ENCODE measurements around the gene RITA1.
A peak's percentile ranks its signal among the peaks of the same experiment; 100 is the strongest.

RITA1 gene

DNA sequence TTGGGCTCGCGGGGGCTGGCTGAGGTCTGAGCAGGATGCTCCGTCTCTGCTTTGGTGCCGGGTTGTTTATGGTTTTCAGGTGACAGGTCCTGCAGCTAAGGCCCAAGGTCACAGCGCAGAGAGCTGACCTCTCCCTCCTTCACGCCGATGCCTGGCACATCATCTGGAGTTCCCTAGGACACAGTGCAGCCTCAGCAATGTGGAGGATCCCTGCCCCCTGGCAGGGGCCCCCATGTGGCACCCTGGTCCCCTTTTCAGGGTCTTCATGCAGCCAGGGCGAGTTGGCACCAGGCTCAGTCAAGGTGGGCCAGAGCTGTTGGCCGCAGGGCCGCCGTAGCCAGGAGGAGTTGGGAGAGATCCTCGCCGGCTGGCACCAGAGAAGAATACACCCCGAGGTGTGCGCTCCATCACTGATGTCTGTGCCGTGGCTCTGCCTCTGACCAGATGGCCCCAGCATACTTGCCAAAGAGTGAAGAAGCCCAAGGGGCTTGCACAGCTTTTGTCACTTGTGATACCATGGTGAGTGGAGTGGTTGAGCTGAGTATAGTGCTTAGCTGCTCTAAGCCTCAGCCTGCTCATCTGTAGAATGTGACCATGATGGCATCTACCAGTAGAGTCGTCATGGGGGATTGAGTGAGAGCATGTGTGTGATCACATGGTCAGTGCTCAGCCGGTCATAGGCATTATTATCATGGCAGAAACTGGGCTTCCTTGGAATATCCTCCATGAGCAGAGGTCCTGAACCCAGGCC is 46.7 kb downstream of the RITA1 start:
- H2BK15ac ChIP-seq (ENCODE audit: low read depth, poor library complexity, severe bottlenecking) = no peak overlapping the region
- no peak overlapping the region for H4K8ac ChIP-seq (ENCODE audit: low read length)
- peak overlapping the region; percentile 95 for H3K27ac ChIP-seq (ENCODE audit: low read length, poor library complexity, severe bottlenecking)
- H2AK5ac ChIP-seq (ENCODE audit: low read length, severe bottlenecking) = peak overlapping the region; percentile 99
- no peak overlapping the region for H2BK120ac ChIP-seq (ENCODE audit: low read depth, low read length)
- peak overlapping the region in 1 of 2 experiments; percentile 76 for H2BK12ac ChIP-seq (ENCODE audit: low read length in 2 of 2)
- no peak overlapping the region for H3K23ac ChIP-seq (ENCODE audit: low read length in 2 of 2)
- H3K4me1 ChIP-seq (ENCODE audit: control insufficient read depth, insufficient read depth, low read depth, low read length) = peaks cover 38% of the 10 kb centered on the region
- peak overlapping the region; percentile 93 for H2BK5ac ChIP-seq (ENCODE audit: low read depth, low read length, poor library complexity, severe bottlenecking)
- H3K9ac ChIP-seq (ENCODE audit: low read length) = peak overlapping the region; percentile 74
- H3K14ac ChIP-seq (ENCODE audit: low read length in 2 of 2) = no peak overlapping the region
- WGBS = 87% methylated on average over 18 of the region's 18 CpGs
- H3K79me1 ChIP-seq (replicated peaks; ENCODE audit: low read length, poor library complexity, severe bottlenecking) = peaks cover 13% of the 10 kb centered on the region
- no peak overlapping the region for H2AFZ ChIP-seq (ENCODE audit: low read depth, low read length)
- H3K9me3 ChIP-seq (ENCODE audit: control insufficient read depth, low read length) = peaks cover 7% of the 10 kb centered on the region
- peak overlapping the region in 1 of 2 experiments; percentile 1 for H3K4me3 ChIP-seq (ENCODE audit: insufficient read depth in 1 of 2, low read depth in 1 of 2, low read length in 2 of 2)
- no peaks in the 10 kb centered on the region for H3K27me3 ChIP-seq (ENCODE audit: control insufficient read depth in 1 of 2, insufficient read depth in 1 of 2, low read length in 2 of 2)
- no peak overlapping the region for H3K4me2 ChIP-seq (ENCODE audit: low read length, poor library complexity, severe bottlenecking)
- DNase-seq = no peak
- H4K91ac ChIP-seq (ENCODE audit: low read length) = peak overlapping the region; percentile 77
- peak overlapping the region; percentile 3 to 74 for H3K18ac ChIP-seq (ENCODE audit: low read depth in 1 of 2, low read length in 2 of 2)
- peaks cover 36 to 73% of the 10 kb centered on the region in 2 experiments for H3K36me3 ChIP-seq (ENCODE audit: control insufficient read depth in 1 of 2, insufficient read depth in 2 of 2, low read depth in 1 of 2, low read length in 2 of 2)
- peak overlapping the region; percentile 57 to 75 for H3K4ac ChIP-seq (ENCODE audit: low read depth in 1 of 2, low read length in 2 of 2)

DNA sequence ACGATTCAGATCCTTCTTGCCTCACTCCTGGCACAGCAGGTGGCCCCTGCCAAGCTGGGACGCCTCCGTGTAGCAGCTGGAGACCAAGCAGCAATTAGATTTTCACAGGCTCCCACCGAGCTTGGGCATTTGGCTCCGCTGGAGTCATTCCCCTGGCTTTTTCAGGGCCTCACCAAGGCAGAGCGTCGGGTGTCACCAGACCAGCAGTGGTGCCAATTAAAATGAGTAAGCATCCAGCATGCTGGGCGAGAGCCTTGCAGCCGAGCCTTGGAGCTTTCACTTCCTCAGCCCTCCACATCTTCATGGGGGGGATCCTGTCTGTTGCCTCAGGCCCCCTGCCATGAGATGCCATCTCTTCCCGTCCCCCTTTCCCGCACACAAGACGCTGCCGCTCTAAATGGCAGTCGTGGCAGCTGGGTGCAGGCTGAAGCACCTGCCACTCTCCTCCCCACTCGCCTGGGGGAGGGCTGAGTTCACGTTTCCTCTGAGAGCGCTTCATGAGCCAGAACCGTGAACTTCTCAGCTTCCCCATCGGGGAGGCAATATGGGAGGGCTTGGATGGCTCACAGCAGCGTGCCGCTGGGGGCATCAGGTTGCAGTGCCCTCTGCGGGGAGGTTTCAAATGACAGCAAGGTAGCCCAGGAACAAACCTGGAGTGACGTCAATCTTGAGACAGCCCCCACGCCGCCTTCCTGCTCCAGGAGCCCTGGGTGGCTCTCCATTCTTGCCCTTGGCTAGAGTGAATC is 47.5 kb downstream of the RITA1 start:
- DNase-seq = no peak
- peak overlapping the region; percentile 74 for H3K9ac ChIP-seq (ENCODE audit: low read length)
- WGBS = 81% methylated on average over 25 of the region's 25 CpGs
- H2AK5ac ChIP-seq (ENCODE audit: low read length, severe bottlenecking) = peak overlapping the region; percentile 99
- peaks cover 10% of the 10 kb centered on the region for H3K79me1 ChIP-seq (replicated peaks; ENCODE audit: low read length, poor library complexity, severe bottlenecking)
- peaks cover 7% of the 10 kb centered on the region for H3K9me3 ChIP-seq (ENCODE audit: control insufficient read depth, low read length)
- H3K14ac ChIP-seq (ENCODE audit: low read length in 2 of 2) = no peak overlapping the region
- no peak overlapping the region for H3K18ac ChIP-seq (ENCODE audit: low read depth in 1 of 2, low read length in 2 of 2)
- no peak overlapping the region for H3K4ac ChIP-seq (ENCODE audit: low read depth in 1 of 2, low read length in 2 of 2)
- peak overlapping the region; percentile 95 for H3K27ac ChIP-seq (ENCODE audit: low read length, poor library complexity, severe bottlenecking)
- peak overlapping the region; percentile 34 for H4K91ac ChIP-seq (ENCODE audit: low read length)
- no peak overlapping the region for H2AFZ ChIP-seq (ENCODE audit: low read depth, low read length)
- no peak overlapping the region for H2BK5ac ChIP-seq (ENCODE audit: low read depth, low read length, poor library complexity, severe bottlenecking)
- H3K23ac ChIP-seq (ENCODE audit: low read length in 2 of 2) = no peak overlapping the region
- peak overlapping the region; percentile 2 for H3K4me2 ChIP-seq (ENCODE audit: low read length, poor library complexity, severe bottlenecking)
- no peaks in the 10 kb centered on the region for H3K27me3 ChIP-seq (ENCODE audit: control insufficient read depth in 1 of 2, insufficient read depth in 1 of 2, low read length in 2 of 2)
- H3K4me1 ChIP-seq (ENCODE audit: control insufficient read depth, insufficient read depth, low read depth, low read length) = peaks cover 38% of the 10 kb centered on the region
- H3K4me3 ChIP-seq (ENCODE audit: insufficient read depth in 1 of 2, low read depth in 1 of 2, low read length in 2 of 2) = peak overlapping the region in 1 of 2 experiments; percentile 1
- no peak overlapping the region for H2BK120ac ChIP-seq (ENCODE audit: low read depth, low read length)
- H3K36me3 ChIP-seq (ENCODE audit: control insufficient read depth in 1 of 2, insufficient read depth in 2 of 2, low read depth in 1 of 2, low read length in 2 of 2) = peaks cover 31 to 71% of the 10 kb centered on the region in 2 experiments
- no peak overlapping the region for H2BK12ac ChIP-seq (ENCODE audit: low read length in 2 of 2)
- no peak overlapping the region for H4K8ac ChIP-seq (ENCODE audit: low read length)
- no peak overlapping the region for H2BK15ac ChIP-seq (ENCODE audit: low read depth, poor library complexity, severe bottlenecking)

DNA sequence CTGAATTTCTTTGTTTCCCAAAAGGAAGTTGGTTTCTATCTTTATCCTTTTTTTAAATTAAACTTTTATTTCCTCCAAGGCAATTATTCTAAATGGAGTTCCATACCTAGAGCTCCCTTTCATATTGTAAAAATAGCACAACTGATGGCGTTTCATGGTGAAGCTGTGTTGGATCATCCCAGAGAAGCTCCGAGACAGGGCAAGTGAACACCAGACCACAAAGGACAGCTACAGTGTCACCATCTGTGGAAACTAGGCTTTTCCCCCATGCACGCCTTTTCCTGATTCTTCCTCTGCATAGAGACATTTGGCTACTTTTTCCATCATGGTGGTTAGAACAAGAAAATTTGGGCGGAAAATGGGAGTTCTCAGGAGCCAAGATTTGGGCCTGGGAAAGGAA is 48.4 kb downstream of the RITA1 start:
- H3K9me3 ChIP-seq (ENCODE audit: control insufficient read depth, low read length) = peaks cover 7% of the 10 kb centered on the region
- H3K9ac ChIP-seq (ENCODE audit: low read length) = no peak overlapping the region
- no peak overlapping the region for H2BK120ac ChIP-seq (ENCODE audit: low read depth, low read length)
- peaks cover 39% of the 10 kb centered on the region for H3K4me1 ChIP-seq (ENCODE audit: control insufficient read depth, insufficient read depth, low read depth, low read length)
- no peak overlapping the region for H2AFZ ChIP-seq (ENCODE audit: low read depth, low read length)
- no peak overlapping the region for H3K23ac ChIP-seq (ENCODE audit: low read length in 2 of 2)
- no peak overlapping the region for H3K18ac ChIP-seq (ENCODE audit: low read depth in 1 of 2, low read length in 2 of 2)
- no peak overlapping the region for H4K91ac ChIP-seq (ENCODE audit: low read length)
- peaks cover 8% of the 10 kb centered on the region for H3K79me1 ChIP-seq (replicated peaks; ENCODE audit: low read length, poor library complexity, severe bottlenecking)
- H2BK15ac ChIP-seq (ENCODE audit: low read depth, poor library complexity, severe bottlenecking) = no peak overlapping the region
- H3K27ac ChIP-seq (ENCODE audit: low read length, poor library complexity, severe bottlenecking) = no peak overlapping the region
- H4K8ac ChIP-seq (ENCODE audit: low read length) = no peak overlapping the region
- no peaks in the 10 kb centered on the region for H3K27me3 ChIP-seq (ENCODE audit: control insufficient read depth in 1 of 2, insufficient read depth in 1 of 2, low read length in 2 of 2)
- H2BK12ac ChIP-seq (ENCODE audit: low read length in 2 of 2) = no peak overlapping the region
- H3K14ac ChIP-seq (ENCODE audit: low read length in 2 of 2) = no peak overlapping the region
- H3K36me3 ChIP-seq (ENCODE audit: control insufficient read depth in 1 of 2, insufficient read depth in 2 of 2, low read depth in 1 of 2, low read length in 2 of 2) = peaks cover 23 to 69% of the 10 kb centered on the region in 2 experiments
- no peak overlapping the region for H3K4me2 ChIP-seq (ENCODE audit: low read length, poor library complexity, severe bottlenecking)
- WGBS = 99% methylated on average over 3 of the region's 4 CpGs
- no peak overlapping the region for H3K4ac ChIP-seq (ENCODE audit: low read depth in 1 of 2, low read length in 2 of 2)
- H2AK5ac ChIP-seq (ENCODE audit: low read length, severe bottlenecking) = peak overlapping the region; percentile 84
- DNase-seq = no peak
- H2BK5ac ChIP-seq (ENCODE audit: low read depth, low read length, poor library complexity, severe bottlenecking) = no peak overlapping the region
- no peak overlapping the region for H3K4me3 ChIP-seq (ENCODE audit: insufficient read depth in 1 of 2, low read depth in 1 of 2, low read length in 2 of 2)

DNA sequence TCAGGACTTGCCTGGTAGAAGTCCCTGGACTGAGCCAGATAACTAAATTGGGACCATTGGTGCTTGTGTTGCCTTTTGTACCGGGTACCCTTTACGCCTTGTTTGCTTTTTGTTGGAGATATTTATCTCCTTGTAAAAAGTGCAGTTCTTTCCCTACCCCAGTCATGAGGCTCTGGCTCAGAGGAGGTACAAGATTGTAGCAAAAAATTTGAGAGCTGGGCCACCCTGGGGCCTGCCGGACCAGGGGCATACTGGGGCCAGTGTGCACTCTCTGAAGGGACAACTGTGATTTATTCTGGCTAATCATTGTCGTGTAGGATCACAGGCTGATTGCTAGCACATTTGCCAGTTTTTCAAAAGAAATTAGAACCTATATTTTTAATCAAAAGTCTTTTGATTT is 49.0 kb downstream of the RITA1 start:
- no peak overlapping the region for H4K8ac ChIP-seq (ENCODE audit: low read length)
- DNase-seq = no peak
- no peak overlapping the region for H2BK5ac ChIP-seq (ENCODE audit: low read depth, low read length, poor library complexity, severe bottlenecking)
- H3K9me3 ChIP-seq (ENCODE audit: control insufficient read depth, low read length) = peaks cover 7% of the 10 kb centered on the region
- H3K14ac ChIP-seq (ENCODE audit: low read length in 2 of 2) = no peak overlapping the region
- no peak overlapping the region for H2BK15ac ChIP-seq (ENCODE audit: low read depth, poor library complexity, severe bottlenecking)
- H2AFZ ChIP-seq (ENCODE audit: low read depth, low read length) = no peak overlapping the region
- no peak overlapping the region for H3K27ac ChIP-seq (ENCODE audit: low read length, poor library complexity, severe bottlenecking)
- no peak overlapping the region for H4K91ac ChIP-seq (ENCODE audit: low read length)
- peaks cover 8% of the 10 kb centered on the region for H3K79me1 ChIP-seq (replicated peaks; ENCODE audit: low read length, poor library complexity, severe bottlenecking)
- H3K4me3 ChIP-seq (ENCODE audit: insufficient read depth in 1 of 2, low read depth in 1 of 2, low read length in 2 of 2) = no peak overlapping the region
- no peak overlapping the region for H3K18ac ChIP-seq (ENCODE audit: low read depth in 1 of 2, low read length in 2 of 2)
- 98% methylated on average over 3 of the region's 4 CpGs for WGBS
- H2BK120ac ChIP-seq (ENCODE audit: low read depth, low read length) = no peak overlapping the region
- H3K4me1 ChIP-seq (ENCODE audit: control insufficient read depth, insufficient read depth, low read depth, low read length) = peaks cover 41% of the 10 kb centered on the region
- H2BK12ac ChIP-seq (ENCODE audit: low read length in 2 of 2) = no peak overlapping the region
- no peak overlapping the region for H3K4ac ChIP-seq (ENCODE audit: low read depth in 1 of 2, low read length in 2 of 2)
- H3K36me3 ChIP-seq (ENCODE audit: control insufficient read depth in 1 of 2, insufficient read depth in 2 of 2, low read depth in 1 of 2, low read length in 2 of 2) = peaks cover 23 to 64% of the 10 kb centered on the region in 2 experiments
- no peaks in the 10 kb centered on the region for H3K27me3 ChIP-seq (ENCODE audit: control insufficient read depth in 1 of 2, insufficient read depth in 1 of 2, low read length in 2 of 2)
- peak overlapping the region; percentile 84 for H2AK5ac ChIP-seq (ENCODE audit: low read length, severe bottlenecking)
- H3K9ac ChIP-seq (ENCODE audit: low read length) = no peak overlapping the region
- H3K23ac ChIP-seq (ENCODE audit: low read length in 2 of 2) = no peak overlapping the region
- no peak overlapping the region for H3K4me2 ChIP-seq (ENCODE audit: low read length, poor library complexity, severe bottlenecking)

All from mesenchymal stem cell (in vitro differentiated cells and primary cell).